Measurements from ENCODE around the gene PAFAH1B2.
"Not testable (repeated sequence)": the region's sequence is repeated elsewhere in the genome, so short reads cannot be mapped to it uniquely, and the experiment has no call there.

GRCh38 chr11:117209351-117210125, 65.5 kb downstream of the PAFAH1B2 start:
- not testable (repeated sequence) for TF ChIP-seq CTCF (IDR thresholded peaks at IDR 0.05; ENCODE audit: insufficient read depth, low read length, poor library complexity, severe bottlenecking); EZH2phosphoT487 (conservative IDR thresholded peaks at IDR 0.05; ENCODE audit: low read length)

Data from SU-DHL-6 (cell line).